SK-N-SH (cell line): ENCODE results near the gene SF3A1. TPM values are rescaled to one million over a fixed set of nuclear protein-coding genes. Genes with fewer than 3 reads are reported as not detected.

Experiments
- CTCF ChIA-PET: fragments of 300-600, 350-600 bp; formaldehyde crosslinking; extraction: SDS; loops from one replicate; lab custom pipeline; 2021; lab: Yijun Ruan, JAX
- POLR2A ChIA-PET: fragments of 350-600 bp; sonication (Branson Sonifier 250); formaldehyde crosslinking; extraction: SDS; loops from one replicate; lab custom pipeline; 2020; ENCODE audit warnings: antibody characterized with exemption, inconsistent platforms; lab: Yijun Ruan, JAX
- DNase-seq: peaks from one replicate; pipeline ENCODE4 v3.0.0; 2012
- H2AFZ ChIP-seq: fragments of 200-600 bp; sonication (generic); 2 replicates; pipeline ENCODE4 v1.8.1; 2016; ENCODE audit warnings: antibody characterized with exemption, mild to moderate bottlenecking, low read depth
- H3F3A ChIP-seq: fragments of 200-600 bp; sonication (generic); replicated peaks from 2 replicates; pipeline ENCODE3; 2016; ENCODE audit warnings: antibody characterized with exemption, mild to moderate bottlenecking; ENCODE audit not compliant: insufficient read depth
- H3K27ac ChIP-seq, 2 experiments: fragments of 200-500 bp in 1 of 2; fragments of 200-600 bp in 1 of 2; sonication (Bioruptor generic) in 1 of 2; sonication (generic), shearing (Covaris generic) in 1 of 2; 2 replicates each; pipeline versions ENCODE4 v1.5.1 to v1.6.1; 2014 to 2016; ENCODE audit warnings: low read depth in 2 of 2, inconsistent platforms in 1 of 2, low read length in 1 of 2, mild to moderate bottlenecking in 1 of 2, mixed read lengths in 1 of 2
- H3K27me3 ChIP-seq: fragments of 200-600 bp; sonication (generic), shearing (Covaris generic); 2 replicates; pipeline ENCODE4 v1.6.1; 2016; ENCODE audit warnings: mixed run types; ENCODE audit not compliant: insufficient read depth
- H3K36me3 ChIP-seq, 2 experiments: fragments of 200-500 bp in 1 of 2; fragments of 200-600 bp in 1 of 2; sonication (Bioruptor generic) in 1 of 2; sonication (generic) in 1 of 2; replicated peaks in 1 of 2; 2 replicates each; pipeline versions ENCODE3 to v1.5.1; 2014 to 2016; ENCODE audit warnings: low read length in 1 of 2, mild to moderate bottlenecking in 1 of 2; ENCODE audit not compliant: insufficient read depth in 2 of 2, control insufficient read depth in 1 of 2
- H3K4me1 ChIP-seq, 2 experiments: fragments of 200-500 bp in 1 of 2; fragments of 200-600 bp in 1 of 2; sonication (Bioruptor generic) in 1 of 2; sonication (generic), shearing (Covaris generic) in 1 of 2; 2 replicates each; pipeline versions ENCODE4 v1.5.1 to v1.6.1; 2014 to 2016; ENCODE audit warnings: low read depth in 1 of 2, low read length in 1 of 2, mixed run types in 1 of 2; ENCODE audit not compliant: insufficient read depth in 2 of 2, control insufficient read depth in 1 of 2
- H3K4me2 ChIP-seq: fragments of 200-600 bp; sonication (generic), shearing (Covaris generic); 2 replicates; pipeline ENCODE4 v1.6.1; 2017; ENCODE audit warnings: mixed run types
- H3K4me3 ChIP-seq, 2 experiments: fragments of 200-500 bp in 1 of 2; fragments of 200-600 bp in 1 of 2; sonication (Bioruptor generic) in 1 of 2; sonication (generic), shearing (Covaris generic) in 1 of 2; 2 replicates each; pipeline versions ENCODE4 v1.5.1 to v1.8.1; 2014 to 2016; ENCODE audit warnings: low read depth in 2 of 2, inconsistent platforms in 1 of 2, low read length in 1 of 2, mild to moderate bottlenecking in 1 of 2, mixed read lengths in 1 of 2, moderate library complexity in 1 of 2
- H3K79me2 ChIP-seq: fragments of 200-600 bp; sonication (generic); 2 replicates; pipeline ENCODE4 v1.8.1; 2017; ENCODE audit warnings: mild to moderate bottlenecking; ENCODE audit not compliant: insufficient read depth
- H3K9ac ChIP-seq: fragments of 200-600 bp; sonication (generic); 2 replicates; pipeline ENCODE4 v1.6.1; 2017; ENCODE audit warnings: mixed run types
- H3K9me2 ChIP-seq: fragments of 200-600 bp; sonication (generic); 2 replicates; pipeline ENCODE4 v1.6.1; 2017; ENCODE audit warnings: mixed run types
- H3K9me3 ChIP-seq: fragments of 200-600 bp; sonication (generic); 2 replicates; pipeline ENCODE4 v1.6.1; 2017; ENCODE audit warnings: mixed run types, mild to moderate bottlenecking, moderate library complexity
- H4K20me1 ChIP-seq: fragments of 200-600 bp; sonication (generic); 2 replicates; pipeline ENCODE4 v1.6.1; 2017; ENCODE audit warnings: mild to moderate bottlenecking, mixed run types; ENCODE audit not compliant: insufficient read depth
- CTCF ChIP-seq: fragments of 200-600 bp; sonication (generic); IDR thresholded peaks from 2 replicates; pipeline ENCODE4 v1.6.1; 2017; ENCODE audit warnings: antibody characterized with exemption, mild to moderate bottlenecking, moderate library complexity
- ELF1 ChIP-seq: IDR thresholded peaks from 2 replicates; pipeline ENCODE4 v1.4.0; 2012
- FOXM1 ChIP-seq: IDR thresholded peaks from 2 replicates; pipeline ENCODE4 v1.4.0; 2012; ENCODE audit warnings: low read depth, mild to moderate bottlenecking
- GABPA ChIP-seq: IDR thresholded peaks from 2 replicates; pipeline ENCODE4 v1.4.0; 2012; ENCODE audit warnings: low read depth, mild to moderate bottlenecking
- GATA2 ChIP-seq: sonication (generic); formaldehyde crosslinking; IDR thresholded peaks from 2 replicates; pipeline ENCODE4 v1.5.0; 2020; ENCODE audit warnings: mild to moderate bottlenecking, missing genetic modification reagents
- IRF3 ChIP-seq: fragments of 150-350 bp; IDR thresholded peaks from 2 replicates; pipeline ENCODE4 v1.6.1; 2016; ENCODE audit warnings: mild to moderate bottlenecking, low read depth, low read length
- JUND ChIP-seq: IDR thresholded peaks from 2 replicates; pipeline ENCODE4 v1.4.0; 2012
- MEF2A ChIP-seq: IDR thresholded peaks from 2 replicates; pipeline ENCODE4 v1.4.0; 2012; ENCODE audit warnings: low read depth, borderline replicate concordance
- MXI1 ChIP-seq: IDR thresholded peaks from 2 replicates; pipeline ENCODE4 v1.6.1; 2012; ENCODE audit warnings: mild to moderate bottlenecking, low read depth, low read length, improper control_type of control experiment
- NFIC ChIP-seq: IDR thresholded peaks from 2 replicates; pipeline ENCODE4 v1.4.0; 2012; ENCODE audit warnings: borderline replicate concordance
- NRF1 ChIP-seq: IDR thresholded peaks from 2 replicates; pipeline ENCODE4 v1.6.1; 2012; ENCODE audit warnings: low read depth, mild to moderate bottlenecking, low read length
- PBX3 ChIP-seq: IDR thresholded peaks from 2 replicates; pipeline ENCODE4; 2012
- RAD21 ChIP-seq: IDR thresholded peaks from 2 replicates; pipeline ENCODE4 v1.6.1; 2012; ENCODE audit warnings: mild to moderate bottlenecking, low read length
- RFX5 ChIP-seq: IDR thresholded peaks from 2 replicates; pipeline ENCODE4 v1.6.1; 2012; ENCODE audit warnings: mild to moderate bottlenecking, improper control_type of control experiment, low read length
- TCF12 ChIP-seq: IDR thresholded peaks from 2 replicates; pipeline ENCODE4 v1.4.0; 2012
- TEAD4 ChIP-seq: IDR thresholded peaks from 2 replicates; pipeline ENCODE4 v1.4.0; 2012; ENCODE audit warnings: mild to moderate bottlenecking, borderline replicate concordance; ENCODE audit not compliant: insufficient read depth
- YY1 ChIP-seq: IDR thresholded peaks from 2 replicates; pipeline ENCODE4 v1.4.0; 2012; ENCODE audit warnings: low read depth, mild to moderate bottlenecking
- WGBS: methylation state at CpG from one replicate; pipeline ENCODE4 v1.1.6; 2017; ENCODE audit warnings: low lambda C conversion rate; 5-methylcytosine and 5-hydroxymethylcytosine counted together
- polyA plus RNA-seq, 3 experiments: library from polyadenylated mRNA; depleted of rRNA; stranded (reverse); fragments of >200 nt; gene quantifications; 2 replicates each; pipeline ENCODE4 v1.2.3, GENCODE V29; 2012
- TF ChIP-seq, protein P1 (sequence below): fragments of 150-350 bp; IDR thresholded peaks from 2 replicates; pipeline ENCODE4 v1.6.1; 2017; ENCODE audit warnings: antibody characterized with exemption, low read length, low read depth, borderline replicate concordance
- TF ChIP-seq, protein P2 (sequence below): IDR thresholded peaks from 2 replicates; pipeline ENCODE4 v1.4.0; 2012; ENCODE audit warnings: low read depth, borderline replicate concordance

SF3A1 gene
- polyA plus RNA-seq, 1 of the 3 experiments (the other 2 are of a cell fraction) = 75.2 TPM

DNA sequence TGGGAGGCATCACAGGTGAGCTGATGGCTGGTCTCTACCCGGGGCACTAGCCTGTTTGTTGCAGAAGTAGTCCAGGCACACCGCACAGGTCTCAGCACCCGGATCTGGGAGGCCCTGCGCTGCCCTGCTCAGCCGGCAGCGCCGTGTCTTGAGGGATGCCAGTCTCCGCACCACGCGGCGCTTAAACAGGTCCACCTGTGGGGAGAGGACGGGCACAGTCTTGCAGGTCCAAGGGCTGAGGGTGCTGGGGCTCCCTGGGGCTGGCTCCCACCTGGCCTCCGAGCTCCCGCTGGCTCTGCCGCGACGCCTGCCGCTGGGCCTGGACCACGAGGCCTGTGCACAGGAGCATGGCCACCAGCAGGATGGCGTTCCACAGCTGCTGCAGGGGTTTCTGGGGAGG, 23.3 kb upstream of the SF3A1 start:
- POLR2A ChIA-PET = interaction anchor here (2.7 kb wide), 1 partner anchor 8 kb away, joined by 12 read pairs; no protein-coding TSS in a partner anchor
- no peaks in the 10 kb centered on the region for H4K20me1 ChIP-seq
- DNase-seq = no peak
- H3K36me3 ChIP-seq = peaks cover 0 to 47% of the 10 kb centered on the region in 2 experiments
- H3K9ac ChIP-seq = no peak overlapping the region
- H3K9me2 ChIP-seq = no peaks in the 10 kb centered on the region
- H2AFZ ChIP-seq = no peak overlapping the region
- no peaks in the 10 kb centered on the region for H3K79me2 ChIP-seq
- no peak overlapping the region for H3K27ac ChIP-seq
- 98% methylated on average over 7 of the region's 20 CpGs for WGBS
- no peak for TF ChIP-seq MEF2A
- TF ChIP-seq CTCF = no peak
- TF ChIP-seq IRF3 = no peak
- TF ChIP-seq RFX5 = no peak
- no peak for TF ChIP-seq GABPA
- TF ChIP-seq NFIC = no peak
- no peak for TF ChIP-seq TEAD4
- no peak for TF ChIP-seq TCF12
- TF ChIP-seq, protein P1, sequence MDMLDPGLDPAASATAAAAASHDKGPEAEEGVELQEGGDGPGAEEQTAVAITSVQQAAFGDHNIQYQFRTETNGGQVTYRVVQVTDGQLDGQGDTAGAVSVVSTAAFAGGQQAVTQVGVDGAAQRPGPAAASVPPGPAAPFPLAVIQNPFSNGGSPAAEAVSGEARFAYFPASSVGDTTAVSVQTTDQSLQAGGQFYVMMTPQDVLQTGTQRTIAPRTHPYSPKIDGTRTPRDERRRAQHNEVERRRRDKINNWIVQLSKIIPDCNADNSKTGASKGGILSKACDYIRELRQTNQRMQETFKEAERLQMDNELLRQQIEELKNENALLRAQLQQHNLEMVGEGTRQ = no peak
- no peak for TF ChIP-seq PBX3
- no peak for TF ChIP-seq MXI1
- no peak for TF ChIP-seq FOXM1
- TF ChIP-seq, all 33 proteins: peak for 0
- H3K27me3 ChIP-seq = no peaks in the 10 kb centered on the region
- H3K4me2 ChIP-seq = no peak overlapping the region
- H3K4me3 ChIP-seq = no peak overlapping the region
- no peaks in the 10 kb centered on the region for H3F3A ChIP-seq
- H3K9me3 ChIP-seq = no peaks in the 10 kb centered on the region
- no peaks in the 10 kb centered on the region for H3K4me1 ChIP-seq
- CTCF ChIA-PET = interaction anchor here (1.5 kb wide), 1 partner anchor 92 kb away, joined by 4 read pairs; no protein-coding TSS in a partner anchor

GRCh38 chr22:30375312-30375849, 18.7 kb upstream of the SF3A1 start:
- CTCF ChIA-PET = interaction anchor here (0.7 to 1.9 kb wide), 4 partner anchors 12 to 586 kb away, joined by 4 to 9 read pairs (median 6); no protein-coding TSS in a partner anchor
- H3K9ac ChIP-seq = no peak overlapping the region

More at GRCh38 chr22:30375312-30375849, 18.7 kb upstream of the SF3A1 start:
- H3K4me1 ChIP-seq = peaks cover 0 to 11% of the 10 kb centered on the region in 2 experiments; a peak in 1 of 4 replicates
- no peak for DNase-seq
- no peaks in the 10 kb centered on the region for H3K27me3 ChIP-seq
- no peak overlapping the region for H2AFZ ChIP-seq
- WGBS = 97% methylated on average over 3 of the region's 13 CpGs
- no peak overlapping the region for H3K4me3 ChIP-seq
- H4K20me1 ChIP-seq = no peaks in the 10 kb centered on the region
- H3K27ac ChIP-seq = no peak overlapping the region
- TF ChIP-seq YY1 (no peak), CTCF (no peak), TEAD4 (no peak), GATA2 (no peak), NRF1 (no peak), TCF12 (no peak), JUND (no peak), ELF1 (no peak), GABPA (no peak), RAD21 (no peak)
- TF ChIP-seq, protein P2, sequence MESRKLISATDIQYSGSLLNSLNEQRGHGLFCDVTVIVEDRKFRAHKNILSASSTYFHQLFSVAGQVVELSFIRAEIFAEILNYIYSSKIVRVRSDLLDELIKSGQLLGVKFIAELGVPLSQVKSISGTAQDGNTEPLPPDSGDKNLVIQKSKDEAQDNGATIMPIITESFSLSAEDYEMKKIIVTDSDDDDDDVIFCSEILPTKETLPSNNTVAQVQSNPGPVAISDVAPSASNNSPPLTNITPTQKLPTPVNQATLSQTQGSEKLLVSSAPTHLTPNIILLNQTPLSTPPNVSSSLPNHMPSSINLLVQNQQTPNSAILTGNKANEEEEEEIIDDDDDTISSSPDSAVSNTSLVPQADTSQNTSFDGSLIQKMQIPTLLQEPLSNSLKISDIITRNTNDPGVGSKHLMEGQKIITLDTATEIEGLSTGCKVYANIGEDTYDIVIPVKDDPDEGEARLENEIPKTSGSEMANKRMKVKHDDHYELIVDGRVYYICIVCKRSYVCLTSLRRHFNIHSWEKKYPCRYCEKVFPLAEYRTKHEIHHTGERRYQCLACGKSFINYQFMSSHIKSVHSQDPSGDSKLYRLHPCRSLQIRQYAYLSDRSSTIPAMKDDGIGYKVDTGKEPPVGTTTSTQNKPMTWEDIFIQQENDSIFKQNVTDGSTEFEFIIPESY = no peak
- POLR2A ChIA-PET = interaction anchor here (1.0 to 1.7 kb wide), 2 partner anchors 11 to 17 kb away, joined by 3 to 6 read pairs; no protein-coding TSS in a partner anchor
- H3K4me2 ChIP-seq = no peak overlapping the region
- H3K9me2 ChIP-seq = no peaks in the 10 kb centered on the region
- H3K79me2 ChIP-seq = no peaks in the 10 kb centered on the region
- H3K36me3 ChIP-seq = peaks cover 0 to 21% of the 10 kb centered on the region in 2 experiments
- H3F3A ChIP-seq = no peaks in the 10 kb centered on the region
- H3K9me3 ChIP-seq = no peaks in the 10 kb centered on the region
